IMR-90 (cell line): ENCODE data around the gene FAM174C. TPM values are rescaled to one million over a fixed set of nuclear protein-coding genes. Genes with fewer than 3 reads are reported as not detected.
A peak's percentile ranks its signal among the peaks of the same experiment; 100 is the strongest.

Source experiments
- ATAC-seq: fragments of 200-7000 bp; cut with Tn5 transposase; 2 replicates; pipeline ENCODE4 v1.9.1; 2020; ENCODE audit warnings: low read depth, mild to moderate bottlenecking, moderate library complexity
- BruUV-seq: library from RNA; stranded (reverse); fragments of 400-500 nt; replicated peaks from 2 replicates; lab custom pipeline; 2021; lab: Mats Ljungman, UMichigan
- CTCF ChIA-PET: fragments of 300-600 bp; formaldehyde crosslinking; extraction: SDS; loops from one replicate; lab custom pipeline; 2021; ENCODE audit warnings: antibody characterized with exemption; lab: Yijun Ruan, JAX
- POLR2A ChIA-PET: fragments of 300-600 bp; sonication (Branson Sonifier 250); formaldehyde crosslinking; loops from one replicate; lab custom pipeline; 2022; ENCODE audit warnings: antibody characterized with exemption; ENCODE audit not compliant: unreplicated experiment; lab: Charles Lee
- DNase-seq: peaks from one replicate; pipeline ENCODE4 v3.0.0; 2013
- H2AFZ ChIP-seq: replicated peaks from 2 replicates; pipeline ENCODE3; 2013; ENCODE audit warnings: low read length, mild to moderate bottlenecking; ENCODE audit not compliant: poor library complexity
- H2AK5ac ChIP-seq: 2 replicates; pipeline ENCODE4 v1.6.1; 2013; ENCODE audit warnings: low read depth, low read length, inconsistent platforms
- H2AK9ac ChIP-seq: replicated peaks from 2 replicates; pipeline ENCODE3; 2013; ENCODE audit warnings: mild to moderate bottlenecking, low read depth, low read length, moderate library complexity; ENCODE audit not compliant: poor library complexity
- H2BK120ac ChIP-seq: 2 replicates; pipeline ENCODE4 v1.6.1; 2013; ENCODE audit warnings: low read depth, low read length, inconsistent platforms
- H2BK15ac ChIP-seq: 3 replicates; pipeline ENCODE4 v1.6.1; 2013; ENCODE audit warnings: low read depth, low read length, inconsistent platforms
- H2BK20ac ChIP-seq: 2 replicates; pipeline ENCODE4 v1.6.1; 2013; ENCODE audit warnings: low read depth, mild to moderate bottlenecking, inconsistent platforms, low read length, moderate library complexity
- H2BK5ac ChIP-seq: 2 replicates; pipeline ENCODE4 v1.6.1; 2013; ENCODE audit warnings: mild to moderate bottlenecking, low read depth, low read length, inconsistent platforms; ENCODE audit not compliant: poor library complexity, severe bottlenecking
- H3K14ac ChIP-seq: replicated peaks from 2 replicates; pipeline ENCODE4 v1.6.1; 2013; ENCODE audit warnings: low read depth, low read length, inconsistent platforms
- H3K18ac ChIP-seq: 2 replicates; pipeline ENCODE4 v1.6.1; 2013; ENCODE audit warnings: low read depth, low read length, control low read depth
- H3K23ac ChIP-seq: 2 replicates; pipeline ENCODE4 v1.6.1; 2013; ENCODE audit warnings: low read depth, low read length, inconsistent platforms
- H3K27ac ChIP-seq: 2 replicates; pipeline ENCODE4 v1.5.1; 2013; ENCODE audit warnings: mild to moderate bottlenecking, control low read depth, low read length; ENCODE audit not compliant: insufficient read depth
- H3K27me3 ChIP-seq: 2 replicates; pipeline ENCODE4 v1.6.1; 2013; ENCODE audit warnings: low read length; ENCODE audit not compliant: control insufficient read depth, insufficient read depth
- H3K36me3 ChIP-seq: 2 replicates; pipeline ENCODE4 v1.6.1; 2013; ENCODE audit warnings: low read length, mixed read lengths; ENCODE audit not compliant: control insufficient read depth, insufficient read depth
- H3K4ac ChIP-seq: 2 replicates; pipeline ENCODE4 v1.6.1; 2013; ENCODE audit warnings: low read depth, low read length, inconsistent platforms
- H3K4me1 ChIP-seq: 2 replicates; pipeline ENCODE4 v1.6.1; 2013; ENCODE audit warnings: low read length, mixed read lengths; ENCODE audit not compliant: control insufficient read depth, insufficient read depth
- H3K4me2 ChIP-seq: 2 replicates; pipeline ENCODE4 v1.6.1; 2013; ENCODE audit warnings: low read depth, mild to moderate bottlenecking, control low read depth, low read length, moderate library complexity
- H3K4me3 ChIP-seq: 2 replicates; pipeline ENCODE4 v1.5.1; 2013; ENCODE audit warnings: low read depth, mild to moderate bottlenecking, control low read depth, low read length, moderate library complexity; ENCODE audit not compliant: insufficient read depth
- H3K56ac ChIP-seq: 2 replicates; pipeline ENCODE4 v1.6.1; 2013; ENCODE audit warnings: low read length, inconsistent platforms; ENCODE audit not compliant: insufficient read depth; ENCODE audit errors: extremely low read depth
- H3K79me1 ChIP-seq, 2 experiments: 2 replicates each; pipeline ENCODE4 v1.6.1; 2013; ENCODE audit warnings: low read length in 2 of 2, inconsistent platforms in 1 of 2, low read depth in 1 of 2
- H3K9ac ChIP-seq: 2 replicates; pipeline ENCODE4 v1.6.1; 2013; ENCODE audit warnings: low read depth, low read length, control low read depth
- H3K9me1 ChIP-seq: 2 replicates; pipeline ENCODE4 v1.6.1; 2013; ENCODE audit warnings: low read length, inconsistent platforms; ENCODE audit not compliant: insufficient read depth
- H3K9me3 ChIP-seq: 2 replicates; pipeline ENCODE4 v1.6.1; 2013; ENCODE audit warnings: low read length; ENCODE audit not compliant: control insufficient read depth, insufficient read depth
- H4K20me1 ChIP-seq: 2 replicates; pipeline ENCODE4 v1.6.1; 2013; ENCODE audit warnings: low read length, inconsistent platforms; ENCODE audit not compliant: insufficient read depth
- H4K5ac ChIP-seq: 2 replicates; pipeline ENCODE4 v1.6.1; 2013; ENCODE audit warnings: mild to moderate bottlenecking, low read depth, low read length, control low read depth
- H4K8ac ChIP-seq, 2 experiments: 2 replicates each; pipeline ENCODE4 v1.6.1; 2013; ENCODE audit warnings: low read depth in 2 of 2, low read length in 2 of 2, control low read depth in 1 of 2, inconsistent platforms in 1 of 2
- H4K91ac ChIP-seq: 2 replicates; pipeline ENCODE4 v1.6.1; 2013; ENCODE audit warnings: low read depth, low read length, inconsistent platforms; ENCODE audit not compliant: insufficient read depth
- CEBPB ChIP-seq: IDR thresholded peaks from 2 replicates; pipeline ENCODE4 v1.6.1; 2012; ENCODE audit warnings: low read depth, low read length, improper control_type of control experiment
- CHD1 ChIP-seq: IDR thresholded peaks from 2 replicates; pipeline ENCODE4 v1.6.1; 2012; ENCODE audit warnings: low read depth, low read length, improper control_type of control experiment
- CTCF ChIP-seq: conservative IDR thresholded peaks from 2 replicates; pipeline ENCODE4 v1.5.1; 2012; ENCODE audit warnings: mild to moderate bottlenecking, low read depth, low read length, improper control_type of control experiment
- FOS ChIP-seq: fragments of 150-350 bp; IDR thresholded peaks from 2 replicates; pipeline ENCODE4 v1.6.1; 2016; ENCODE audit warnings: low read depth, low read length
- MXI1 ChIP-seq: IDR thresholded peaks from 2 replicates; pipeline ENCODE4 v1.6.1; 2012; ENCODE audit warnings: low read depth, mild to moderate bottlenecking, low read length, moderate library complexity, borderline replicate concordance
- RCOR1 ChIP-seq: IDR thresholded peaks from 2 replicates; pipeline ENCODE4 v1.6.1; 2012; ENCODE audit warnings: mild to moderate bottlenecking, low read length, improper control_type of control experiment; ENCODE audit not compliant: insufficient replicate concordance
- RFX5 ChIP-seq: IDR thresholded peaks from 2 replicates; pipeline ENCODE4 v1.8.0; 2012; ENCODE audit warnings: low read depth, mild to moderate bottlenecking, low read length, moderate library complexity
- USF2 ChIP-seq: fragments of 150-350 bp; IDR thresholded peaks from 2 replicates; pipeline ENCODE4 v1.6.1; 2017; ENCODE audit warnings: mild to moderate bottlenecking, antibody characterized with exemption, low read length, low read depth
- WGBS, 2 experiments: methylation state at CpG; one replicate each; pipeline versions ENCODE4 v1.1.5 to v1.1.7; 2013; ENCODE audit warnings: missing lambda C conversion rate in 2 of 2; ENCODE audit not compliant: insufficient read length in 1 of 2; ENCODE audit errors: extremely low coverage in 2 of 2; 5-methylcytosine and 5-hydroxymethylcytosine counted together
- dilution Hi-C: fragments of 300-500 bp; cut with HindIII; formaldehyde crosslinking; loops from one replicate; pipeline ENCODE4 v1.14.3; 2018; ENCODE audit warnings: low sequenced_read_pairs; ENCODE audit not compliant: unreplicated experiment
- in situ Hi-C: fragments of 300-500 bp; cut with MboI; formaldehyde crosslinking; loops from 3 replicates; pipeline ENCODE4 v1.14.3; 2019; ENCODE audit warnings: low sequenced_read_pairs, inconsistent platforms, mixed read lengths
- intact Hi-C: fragments of 100-400 bp; cut with micrococcal nuclease; formaldehyde crosslinking; loops from 2 replicates; pipeline ENCODE4 v1.10.0; 2022
- polyA plus RNA-seq, 3 experiments: library from polyadenylated mRNA; depleted of rRNA; stranded (reverse); fragments of >200 nt; gene quantifications; 2 replicates each; pipeline ENCODE4 v1.2.3, GENCODE V29; 2012; ENCODE audit warnings: low replicate concordance in 1 of 3
- total RNA-seq: library from RNA; depleted of rRNA; stranded (reverse); fragments of >200 nt; gene quantifications from 2 replicates; pipeline ENCODE4 v1.2.3, GENCODE V29; 2012
- TF ChIP-seq, protein P1 (sequence below): fragments of 150-350 bp; IDR thresholded peaks from 2 replicates; pipeline ENCODE4 v1.6.1; 2016; ENCODE audit warnings: low read depth, mild to moderate bottlenecking, low read length, moderate library complexity, borderline replicate concordance

Gene FAM174C
- total and polyA plus RNA-seq, 2 of the 4 experiments (the other 2 are of a cell fraction): 7.5 to 61.8 TPM

DNA sequence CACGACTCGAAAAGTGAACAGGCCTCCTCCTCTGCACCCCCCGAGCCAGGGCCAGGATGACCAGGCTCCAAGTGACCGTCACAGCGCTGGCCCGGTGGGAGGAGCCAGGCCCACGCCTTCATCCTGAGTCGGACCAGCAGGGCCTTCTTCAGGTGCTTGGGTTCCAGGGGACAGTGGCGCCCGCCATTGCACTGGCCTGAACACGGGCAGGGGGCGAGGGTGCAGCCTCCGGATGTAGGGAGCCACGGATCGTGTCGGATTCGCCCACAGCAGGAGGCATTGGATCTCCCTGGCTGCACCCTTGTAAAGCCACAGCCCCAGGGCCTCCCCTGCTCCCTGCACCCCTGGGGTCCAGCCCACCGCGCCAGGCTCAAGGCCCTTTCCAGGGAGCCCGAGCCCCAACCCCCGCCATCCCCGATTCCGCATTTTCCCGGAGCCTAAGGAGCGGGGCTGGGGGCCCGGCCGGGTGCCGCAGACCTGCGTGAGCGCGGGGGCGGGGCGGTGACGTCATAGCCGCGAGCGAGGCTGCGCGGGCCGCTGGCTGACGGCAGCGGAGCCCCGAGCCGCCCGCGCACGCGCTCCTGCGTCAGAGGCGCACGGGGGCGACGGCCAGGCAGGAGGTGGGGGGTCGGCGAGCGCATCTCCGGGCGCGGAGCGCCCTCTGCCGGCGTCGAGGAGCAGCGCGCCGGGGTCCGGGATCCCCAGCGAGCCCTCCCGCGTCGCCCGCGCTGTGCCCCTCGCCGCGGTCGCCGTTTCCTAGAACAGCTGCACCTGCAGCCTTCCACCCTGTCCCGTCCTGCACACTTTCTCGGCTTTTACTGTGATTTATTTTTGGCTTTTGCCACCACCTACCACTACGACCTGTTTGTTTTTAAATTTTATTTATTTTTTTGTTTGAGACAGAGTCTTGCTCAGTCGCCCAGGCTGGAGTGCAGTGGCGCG, 35.3 kb upstream of the FAM174C start (continued):
- TF ChIP-seq RCOR1: no peak
- TF ChIP-seq CHD1: no peak
- TF ChIP-seq MXI1: peak; percentile 63; the same call in 1 of the 2 replicates

DNA sequence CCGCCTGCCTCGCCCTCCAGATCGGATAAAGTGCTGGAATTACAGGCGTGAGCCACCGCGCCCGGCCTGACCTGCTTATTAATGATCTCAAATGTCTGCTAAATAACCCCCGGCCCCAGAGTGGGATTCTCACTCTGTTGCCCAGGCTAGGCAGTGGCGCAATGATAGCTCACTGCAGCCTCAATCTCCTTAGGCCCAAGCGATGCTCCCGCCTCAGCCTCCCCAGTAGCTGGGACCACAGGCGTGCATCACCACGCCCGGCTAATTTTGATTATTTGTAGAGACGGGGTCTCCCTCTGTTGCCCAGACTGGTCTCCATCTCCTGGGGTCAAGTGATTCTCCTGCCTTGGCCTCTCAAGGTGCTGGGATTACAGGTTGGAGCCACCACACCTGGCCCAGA, 34.4 kb upstream of the FAM174C start:
- CTCF ChIA-PET: interaction anchor here (0.8 kb wide), 1 partner anchor 26 kb away, joined by 3 read pairs; no protein-coding TSS in a partner anchor
- H2AK9ac ChIP-seq: peak overlapping the region; percentile 68
- peak overlapping the region; percentile 95 for H2AFZ ChIP-seq
- in situ Hi-C loops: no loop called here
- H2BK120ac ChIP-seq: no peak overlapping the region
- no peak for ATAC-seq
- no peak overlapping the region for H4K91ac ChIP-seq
- 0 out of 2 replicates have a peak overlapping the region, but pooled peaks have one; percentile 33 for H2AK5ac ChIP-seq
- dilution Hi-C loops: no loop called here
- no peak overlapping the region for H2BK20ac ChIP-seq
- peaks cover 8 to 45% of the 10 kb centered on the region in 2 experiments; a peak in 2 of 4 replicates for H3K79me1 ChIP-seq
- H3K4me3 ChIP-seq: no peak overlapping the region
- H3K9ac ChIP-seq: no peak overlapping the region
- POLR2A ChIA-PET: interaction anchor here (0.7 to 1.0 kb wide), 3 partner anchors 28 to 213 kb away, joined by 3 to 17 read pairs (median 6); no protein-coding TSS in a partner anchor
- H3K9me3 ChIP-seq: no peaks in the 10 kb centered on the region
- no peak overlapping the region for H3K18ac ChIP-seq
- intact Hi-C loops: loop anchor here (2.0 kb wide), 2 partner anchors 232 to 314 kb away; partner anchors contain the start of gene ARID3A
- no peaks in the 10 kb centered on the region for H3K27me3 ChIP-seq
- DNase-seq: no peak
- no peak overlapping the region for H2BK15ac ChIP-seq
- TF ChIP-seq RFX5 (no peak), CEBPB (peak; percentile 37; the same call in 1 of the 2 replicates), FOS (no peak), USF2 (no peak), CTCF (no peak)
- TF ChIP-seq, protein P1, sequence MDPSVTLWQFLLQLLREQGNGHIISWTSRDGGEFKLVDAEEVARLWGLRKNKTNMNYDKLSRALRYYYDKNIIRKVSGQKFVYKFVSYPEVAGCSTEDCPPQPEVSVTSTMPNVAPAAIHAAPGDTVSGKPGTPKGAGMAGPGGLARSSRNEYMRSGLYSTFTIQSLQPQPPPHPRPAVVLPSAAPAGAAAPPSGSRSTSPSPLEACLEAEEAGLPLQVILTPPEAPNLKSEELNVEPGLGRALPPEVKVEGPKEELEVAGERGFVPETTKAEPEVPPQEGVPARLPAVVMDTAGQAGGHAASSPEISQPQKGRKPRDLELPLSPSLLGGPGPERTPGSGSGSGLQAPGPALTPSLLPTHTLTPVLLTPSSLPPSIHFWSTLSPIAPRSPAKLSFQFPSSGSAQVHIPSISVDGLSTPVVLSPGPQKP: no peak
- H4K20me1 ChIP-seq: peaks cover 15% of the 10 kb centered on the region
- H4K8ac ChIP-seq: peak overlapping the region; percentile 22 to 84; a peak in 2 of 4 replicates
- H3K9me1 ChIP-seq: no peaks in the 10 kb centered on the region
- no peaks in the 10 kb centered on the region; the same call in 1 of the 2 replicates for H3K36me3 ChIP-seq
- no peak overlapping the region for H3K14ac ChIP-seq
- no peak overlapping the region for H4K5ac ChIP-seq
- 64% methylated on average over 13 of the region's 15 CpGs; no CpG with 5 or more reads in 1 of the 2 experiments for WGBS, 2 experiments
- no peak overlapping the region for H2BK5ac ChIP-seq
- no TSS peak for BruUV-seq
- H3K4me1 ChIP-seq: peaks cover 31% of the 10 kb centered on the region
- H3K27ac ChIP-seq: no peak overlapping the region
- no peak overlapping the region for H3K56ac ChIP-seq
- no peak overlapping the region; the same call in 1 of the 2 replicates for H3K4me2 ChIP-seq
- H3K23ac ChIP-seq: 0 out of 2 replicates have a peak overlapping the region, but pooled peaks have one; percentile 5
- H3K4ac ChIP-seq: no peak overlapping the region
